ENCODE results near the gene KLHL21. TPM values are rescaled to one million over a fixed set of nuclear protein-coding genes. Genes with fewer than 3 reads are reported as not detected.

The KLHL21 gene
- total RNA-seq, 6 donors from 2014 or later: 26.4 to 66.0 (median 39.7) TPM

- Histone ChIP-seq H3K36me3 (peaks cover 0 to 58% (median 31%) of the 10 kb centered on the region in 4 donors), H3K27ac (peak overlapping the region in 1 of 4 donors; percentile 44), H3K27me3 (no peaks in the 10 kb centered on the region), H3K4me1 (peaks cover 19 to 66% (median 33%) of the 10 kb centered on the region in 4 donors), H3K4me3 (no peak overlapping the region), H3K9me3 (no peaks in the 10 kb centered on the region)
- no peak for TF ChIP-seq POLR2A (IDR thresholded peaks at IDR 0.05)
- ATAC-seq (ENCODE audit: low FRiP score in 2 of 2): no peak
- WGBS, 2 donors: 93 to 100% methylated on average over 4 to 11 of the region's 11 CpGs
- DNase-seq: peak in 1 of 2 donors; percentile 62
Measured at GRCh38 chr1:6586404-6586816, 16.3 kb downstream of the KLHL21 start.

GRCh38 chr1:6585841-6586240, 16.8 kb downstream of the KLHL21 start:
- peaks cover 24 to 70% (median 39%) of the 10 kb centered on the region in 4 donors for H3K4me1 ChIP-seq

GRCh38 chr1:6585081-6585722, 17.5 kb downstream of the KLHL21 start:
- H3K27ac ChIP-seq: peak overlapping the region in 1 of 4 donors; percentile 26
- WGBS, 2 donors: 90 to 91% methylated on average over 9 to 11 of the region's 12 CpGs

More at GRCh38 chr1:6585841-6586240, 16.8 kb downstream of the KLHL21 start:
- TF ChIP-seq POLR2AphosphoS5 (IDR thresholded peaks at IDR 0.05) (no peak), CTCF (IDR thresholded peaks at IDR 0.05) (no peak), POLR2A (IDR thresholded peaks at IDR 0.05) (no peak), EP300 (IDR thresholded peaks at IDR 0.05) (no peak)
- 89 to 92% methylated on average over 6 to 7 of the region's 7 CpGs for WGBS, 2 donors
- Histone ChIP-seq H3K9me3 (no peaks in the 10 kb centered on the region), H3K36me3 (peaks cover 0 to 53% (median 31%) of the 10 kb centered on the region in 4 donors), H3K4me3 (no peak overlapping the region), H3K27ac (peak overlapping the region in 1 of 4 donors; percentile 44), H3K27me3 (no peaks in the 10 kb centered on the region)
- peak in 1 of 2 donors; percentile 33 for DNase-seq
- no peak for ATAC-seq (ENCODE audit: low FRiP score in 2 of 2)

DNA sequence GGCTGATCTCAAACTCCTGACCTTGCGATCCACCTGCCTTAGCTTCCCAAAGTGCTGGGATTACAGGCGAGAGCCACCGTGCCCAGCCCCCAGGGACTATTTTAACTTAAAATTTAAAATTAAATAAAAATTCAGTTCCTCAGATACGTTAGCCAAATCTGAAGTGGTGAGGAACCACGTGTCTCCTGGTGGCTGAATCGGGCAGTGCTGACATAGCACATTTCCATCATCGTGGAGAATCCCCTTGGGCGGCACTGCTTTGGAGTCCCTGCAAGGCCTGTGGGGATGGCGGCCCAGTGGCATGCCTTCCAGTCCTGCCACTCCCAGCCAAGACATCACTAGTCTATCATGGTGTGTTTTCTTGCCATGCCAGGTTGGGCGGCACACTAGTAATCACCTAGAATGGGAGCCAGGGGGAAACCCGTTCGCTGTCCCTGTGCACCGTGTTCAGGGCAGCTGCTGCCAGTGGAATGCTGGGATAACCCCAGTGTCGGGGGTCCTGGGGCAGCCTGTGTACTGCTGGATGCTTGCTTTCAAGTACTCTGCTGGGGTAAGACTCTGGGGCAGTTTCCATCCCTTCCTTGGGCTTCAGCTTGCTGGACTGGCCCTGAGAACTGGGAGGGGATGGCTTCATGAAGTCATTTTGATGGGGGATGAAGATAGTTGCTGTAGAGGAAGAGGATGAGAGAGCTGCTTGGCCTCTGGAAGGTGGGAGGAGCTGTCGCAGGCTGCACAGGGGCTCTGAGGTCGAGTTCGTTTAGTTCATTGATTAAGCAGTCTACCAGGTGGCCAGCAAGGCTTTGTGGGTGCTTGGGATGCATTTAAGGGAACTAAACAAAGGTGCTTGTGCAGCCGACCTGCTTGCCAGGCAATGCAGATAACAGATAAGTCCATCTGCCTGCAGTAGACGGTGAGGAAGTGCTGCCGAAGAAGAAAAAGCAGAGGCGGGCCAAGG, 18.3 kb downstream of the KLHL21 start:
- Histone ChIP-seq H3K27me3 (no peaks in the 10 kb centered on the region), H3K4me1 (peaks cover 31 to 77% (median 45%) of the 10 kb centered on the region in 4 donors), H3K4me3 (no peak overlapping the region), H3K36me3 (peaks cover 0 to 38% (median 19%) of the 10 kb centered on the region in 4 donors), H3K27ac (no peak overlapping the region), H3K9me3 (no peaks in the 10 kb centered on the region)
- TF ChIP-seq CTCF (IDR thresholded peaks at IDR 0.05) (peak in 1 of 6 experiments; percentile 23), EP300 (IDR thresholded peaks at IDR 0.05) (no peak)
- no peak for ATAC-seq (ENCODE audit: low FRiP score in 2 of 2)
- WGBS, 2 donors: 81 to 86% methylated on average over 20 to 21 of the region's 21 CpGs
- no peak for DNase-seq

More at GRCh38 chr1:6585081-6585722, 17.5 kb downstream of the KLHL21 start:
- Histone ChIP-seq H3K9me3 (no peaks in the 10 kb centered on the region), H3K4me3 (no peak overlapping the region), H3K4me1 (peaks cover 29 to 75% (median 44%) of the 10 kb centered on the region in 4 donors), H3K36me3 (peaks cover 0 to 46% (median 26%) of the 10 kb centered on the region in 4 donors), H3K27me3 (no peaks in the 10 kb centered on the region)
- TF ChIP-seq POLR2A (IDR thresholded peaks at IDR 0.05): no peak
- no peak for TF ChIP-seq POLR2AphosphoS5 (IDR thresholded peaks at IDR 0.05)
- TF ChIP-seq CTCF (IDR thresholded peaks at IDR 0.05): no peak
- TF ChIP-seq EP300 (IDR thresholded peaks at IDR 0.05): no peak
- DNase-seq: no peak
- no peak for ATAC-seq (ENCODE audit: low FRiP score in 2 of 2)

DNA sequence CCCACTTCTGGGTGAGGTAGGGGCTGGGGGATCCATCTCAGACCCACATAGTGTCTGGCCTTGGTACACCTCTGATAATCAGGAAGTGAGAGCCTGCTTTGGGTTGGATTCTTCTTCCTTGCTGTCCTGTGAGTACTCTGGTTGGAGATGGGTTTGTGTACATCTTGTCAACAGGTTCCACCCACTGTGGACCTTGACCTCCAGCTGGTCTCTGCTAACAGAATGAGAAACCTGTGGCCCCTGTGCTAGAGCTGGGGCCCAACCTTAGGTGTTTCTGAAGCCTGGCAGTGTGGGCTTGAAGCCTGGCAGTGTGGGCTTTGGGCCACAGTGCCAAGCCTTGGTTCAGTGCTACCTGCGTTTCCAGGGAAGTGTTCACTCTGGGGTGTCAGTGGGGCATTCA, 20.3 kb downstream of the KLHL21 start:
- no peak for TF ChIP-seq CTCF (IDR thresholded peaks at IDR 0.05)
- TF ChIP-seq POLR2AphosphoS5 (IDR thresholded peaks at IDR 0.05): no peak
- no peak for TF ChIP-seq EP300 (IDR thresholded peaks at IDR 0.05)
- no peak for TF ChIP-seq POLR2A (IDR thresholded peaks at IDR 0.05)
- H3K4me1 ChIP-seq: peaks cover 33 to 61% (median 37%) of the 10 kb centered on the region in 4 donors
- WGBS, 2 donors: 80 to 83% methylated on average over 1 of the region's 1 CpG
- peak overlapping the region in 3 of 4 donors; percentile 93 to 98 (median 96) for H3K27ac ChIP-seq
- H3K9me3 ChIP-seq: no peaks in the 10 kb centered on the region
- H3K36me3 ChIP-seq: peaks cover 0 to 18% (median 1%) of the 10 kb centered on the region in 4 donors
- no peak overlapping the region for H3K4me3 ChIP-seq
- no peak for DNase-seq
- no peaks in the 10 kb centered on the region for H3K27me3 ChIP-seq
- ATAC-seq (ENCODE audit: low FRiP score in 2 of 2): no peak

All from upper lobe of left lung (tissue), 6 donors.